Measurements from ENCODE around the gene DHX16. TPM values are rescaled to one million over a fixed set of nuclear protein-coding genes. Genes with fewer than 3 reads are reported as not detected.

The DHX16 gene
- polyA plus RNA-seq, 4 donors, result 35.9 to 44.1 (median 40.8) TPM

DNA sequence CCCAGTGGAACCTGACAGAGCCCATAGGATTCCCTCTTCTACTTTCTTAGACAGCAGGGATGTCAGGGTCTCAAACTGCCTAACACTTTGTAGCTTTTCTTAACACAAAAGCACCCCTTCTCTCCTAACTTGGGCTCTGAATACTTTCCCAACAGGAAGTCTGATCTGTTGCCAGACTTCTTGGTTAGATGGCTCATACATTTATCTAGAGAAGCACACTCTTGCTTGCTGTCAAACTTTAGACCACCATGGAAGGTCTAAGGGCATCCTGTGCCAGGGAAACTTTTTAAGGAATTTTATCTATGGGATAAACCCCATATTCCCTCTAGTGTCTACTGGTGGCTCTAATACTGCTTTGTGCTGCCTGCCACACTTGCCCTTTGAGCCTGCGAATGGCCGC is 29.1 kb downstream of the DHX16 start:
- DNase-seq (ENCODE audit: low read depth in 4 of 4, low spot score in 3 of 4), result no peak

- DNase-seq (ENCODE audit: low read depth in 4 of 4, low spot score in 3 of 4), result no peak
These were observed 31.8 kb downstream of the DHX16 start for GRCh38 chr6:30641048-30641447.

DNA sequence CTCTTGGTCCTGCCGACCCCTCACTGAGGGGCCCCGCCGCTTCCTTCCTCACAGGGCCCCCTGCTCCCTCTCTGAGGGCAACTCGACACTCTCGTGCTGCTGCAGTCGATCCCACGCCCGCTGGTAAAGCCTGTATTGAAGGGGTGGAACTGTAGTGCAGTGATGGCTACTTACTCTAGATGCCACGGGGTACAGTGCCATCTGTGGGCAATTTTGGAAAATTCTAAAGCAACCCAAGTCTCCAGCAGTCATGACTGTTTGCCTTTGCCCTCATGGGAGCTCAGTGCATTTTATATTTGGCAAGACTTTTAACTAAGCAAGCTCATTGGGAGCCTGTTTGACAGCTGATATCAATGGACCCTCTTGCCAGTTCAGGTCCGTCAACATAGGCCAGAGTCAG is 32.3 kb downstream of the DHX16 start:
- no peak for DNase-seq (ENCODE audit: low read depth in 4 of 4, low spot score in 3 of 4)

DNA sequence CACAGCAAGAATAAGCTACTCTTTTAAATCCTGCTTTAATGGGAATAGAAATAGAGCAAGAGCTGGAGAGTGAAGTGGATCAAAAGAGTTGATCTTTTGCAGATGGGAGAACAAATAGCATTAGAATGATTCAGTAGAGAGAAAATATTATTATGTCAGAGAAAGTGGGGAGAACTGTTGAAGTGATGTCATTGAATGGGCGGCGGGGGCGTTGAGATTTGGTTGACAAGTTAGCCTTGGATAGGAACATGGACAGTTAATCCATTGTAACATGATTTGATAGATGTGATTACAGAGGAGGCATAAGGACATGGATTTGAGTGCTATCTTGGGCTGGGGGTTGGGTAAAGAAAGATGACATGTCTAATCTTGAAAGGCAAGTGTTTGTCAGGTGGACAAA is 37.0 kb downstream of the DHX16 start:
- DNase-seq (ENCODE audit: low read depth in 4 of 4, low spot score in 3 of 4), result no peak

DNA sequence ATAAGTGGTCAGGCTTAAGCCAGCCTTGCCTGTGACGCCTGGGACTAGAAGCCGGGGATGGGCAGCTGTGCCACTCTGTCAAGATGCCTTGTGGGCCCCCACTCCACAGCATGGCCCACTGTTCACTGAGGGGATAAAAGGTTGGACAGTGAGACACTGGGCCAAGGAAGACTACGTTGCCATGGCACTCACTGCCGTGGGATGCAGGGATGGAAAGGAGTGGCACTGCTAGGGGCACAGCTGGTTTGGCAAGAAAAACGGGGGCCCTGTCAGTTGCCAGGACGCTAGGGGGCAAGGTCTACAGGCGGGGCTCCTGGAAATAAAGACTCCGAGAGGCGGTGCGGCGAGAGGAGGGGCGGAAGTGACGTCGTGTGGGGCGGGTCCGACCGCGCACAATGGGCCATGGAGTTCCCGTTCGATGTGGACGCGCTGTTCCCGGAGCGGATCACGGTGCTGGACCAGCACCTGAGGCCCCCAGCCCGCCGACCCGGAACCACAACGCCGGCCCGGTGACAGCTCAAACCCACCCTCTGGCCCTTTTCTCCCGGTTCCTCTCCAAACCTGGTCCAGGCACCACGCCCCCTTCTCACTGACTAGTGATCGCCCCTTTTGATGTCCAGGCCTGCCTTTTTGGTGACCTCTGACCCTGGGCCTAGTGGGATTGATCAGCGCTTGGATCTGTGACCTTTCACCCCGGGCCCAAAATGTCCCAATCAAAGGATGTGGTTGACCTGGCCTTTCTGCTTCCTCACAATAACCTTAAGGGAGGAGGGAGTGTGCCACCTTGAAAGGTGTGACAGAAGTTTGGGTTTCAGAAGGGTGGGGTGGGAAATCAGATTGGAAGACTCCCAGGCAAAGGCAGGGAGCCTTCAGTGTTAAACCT is 46.1 kb downstream of the DHX16 start, which contains the start of gene ATAT1:
Gene ATAT1, plus strand, starts transcription at position 391 of the 883 bp plus-strand sequence.
- DNase-seq (ENCODE audit: low read depth in 4 of 4, low spot score in 3 of 4), result peak in 1 of 4 donors; percentile 73

- no peak for DNase-seq (ENCODE audit: low read depth in 4 of 4, low spot score in 3 of 4)
These were observed 47.3 kb downstream of the DHX16 start for GRCh38 chr6:30625511-30625910.

GRCh38 chr6:30619561-30619960 is 53.2 kb downstream of the DHX16 start:
- no peak for DNase-seq (ENCODE audit: low read depth in 4 of 4, low spot score in 3 of 4)

GRCh38 chr6:30618270-30618797 is 54.5 kb downstream of the DHX16 start:
- DNase-seq (ENCODE audit: low read depth in 4 of 4, low spot score in 3 of 4), result no peak

DNA sequence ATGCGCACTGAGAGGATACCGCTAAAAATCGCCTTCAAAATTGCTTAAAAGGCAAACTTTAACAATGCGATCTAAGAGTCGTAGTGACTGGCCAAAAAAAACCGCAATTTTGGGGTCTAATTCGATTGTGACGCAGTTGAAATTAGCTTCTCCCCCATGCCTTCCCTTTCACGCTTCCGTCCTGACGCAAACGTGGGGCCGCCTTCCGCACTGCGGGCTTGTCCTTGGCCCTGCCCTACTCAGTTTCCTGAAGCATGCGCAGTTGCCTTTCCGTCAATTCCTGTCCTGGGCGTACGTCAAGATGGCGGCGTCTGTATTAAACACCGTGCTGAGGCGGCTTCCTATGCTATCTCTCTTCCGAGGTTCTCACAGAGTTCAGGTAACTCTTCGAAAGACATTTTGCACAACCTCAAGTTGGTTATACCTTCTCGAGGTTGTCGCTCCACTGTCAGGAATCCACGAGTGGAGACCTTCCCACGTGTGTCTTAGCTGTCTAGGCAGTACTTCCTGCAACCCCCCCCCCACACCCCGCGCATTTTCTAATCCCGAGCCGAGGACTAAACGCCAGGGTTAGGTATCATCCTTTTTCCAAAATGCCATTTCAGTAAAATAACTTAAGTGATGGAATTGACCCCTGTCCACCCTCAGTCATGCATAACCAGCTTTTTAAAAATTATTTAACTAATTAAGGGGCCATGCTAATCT is 55.1 kb downstream of the DHX16 start, which contains the start of gene MRPS18B:
Gene MRPS18B, plus strand, starts transcription at position 276 of the 705 bp plus-strand sequence. Its CDS starts 26 bp downstream, at position 302.
- DNase-seq (ENCODE audit: low read depth in 4 of 4, low spot score in 3 of 4), result peak; percentile 97 to 100 (median 98)

DNA sequence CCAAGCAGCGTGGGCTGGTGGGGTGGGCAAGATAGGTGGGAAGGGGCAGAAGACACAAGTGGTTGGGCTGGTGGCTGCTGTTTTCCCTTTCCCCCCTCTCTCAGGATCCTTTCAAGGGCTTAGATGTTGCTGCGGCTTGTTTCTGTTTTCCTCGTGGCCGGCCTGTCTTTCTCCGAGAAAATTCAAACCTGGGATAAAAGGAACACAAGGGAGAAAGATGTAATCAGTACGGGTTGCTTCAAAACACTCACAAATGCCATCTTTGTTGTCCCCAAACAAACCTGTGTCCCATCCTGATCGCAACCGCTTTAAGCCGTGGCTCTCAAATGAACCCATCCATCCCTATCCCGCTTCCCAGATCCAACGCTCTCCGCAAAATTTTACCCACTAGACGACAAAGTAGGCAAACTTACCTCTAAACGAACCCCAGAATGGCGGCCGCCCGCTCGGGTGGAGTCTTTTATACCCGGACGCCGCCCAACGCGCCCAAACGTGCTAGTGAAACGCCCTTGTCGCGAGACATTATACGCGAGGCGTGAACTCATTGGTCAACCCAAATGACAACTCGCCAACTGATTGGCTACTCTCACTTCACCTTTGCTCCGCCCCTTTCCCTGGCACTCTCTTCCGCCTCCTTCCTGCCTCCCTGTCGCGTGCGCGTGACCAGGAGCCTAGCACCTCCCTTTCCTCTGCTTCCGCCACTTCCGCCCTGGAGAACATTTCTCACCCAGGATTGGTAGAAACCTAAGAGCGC is 55.8 kb downstream of the DHX16 start, which contains the start of gene PPP1R10:
Gene PPP1R10, minus strand, starts transcription at position 433 of the 754 bp plus-strand sequence. CDS start 7,299 bp downstream, outside the sequence.
- peak in 3 of 4 donors; percentile 100 for DNase-seq (ENCODE audit: low read depth in 4 of 4, low spot score in 3 of 4)

GRCh38 chr6:30615958-30616810 is 56.6 kb downstream of the DHX16 start:
- DNase-seq (ENCODE audit: low read depth in 4 of 4, low spot score in 3 of 4), result no peak

- DNase-seq (ENCODE audit: low read depth in 4 of 4, low spot score in 3 of 4), result peak in 1 of 4 donors; percentile 74
These were observed 57.4 kb downstream of the DHX16 start for GRCh38 chr6:30615219-30615957.

DNA sequence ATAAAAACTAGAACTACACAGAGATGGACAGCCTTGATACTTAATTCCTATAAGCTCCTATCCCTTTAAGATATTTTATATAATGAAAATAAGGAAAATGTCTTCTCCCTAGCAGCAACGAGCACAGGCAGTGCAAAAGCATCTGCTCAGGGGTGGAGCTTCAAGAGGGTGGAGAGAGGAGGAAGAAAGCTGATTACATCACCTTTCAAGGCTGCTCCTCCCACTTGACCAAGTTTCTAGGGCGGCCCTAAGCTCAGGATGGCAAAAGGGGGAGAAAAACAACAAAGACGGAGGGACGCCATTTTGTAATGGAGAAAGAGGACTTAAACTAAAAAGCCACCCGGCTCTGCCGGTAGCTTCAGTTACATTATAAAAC is 58.0 kb downstream of the DHX16 start:
- peak; percentile 88 to 98 (median 97) for DNase-seq (ENCODE audit: low read depth in 4 of 4, low spot score in 3 of 4)

GRCh38 chr6:30614044-30614842 is 58.6 kb downstream of the DHX16 start:
- DNase-seq (ENCODE audit: low read depth in 4 of 4, low spot score in 3 of 4), result no peak

- no peak for DNase-seq (ENCODE audit: low read depth in 4 of 4, low spot score in 3 of 4)
These were observed 59.4 kb downstream of the DHX16 start for GRCh38 chr6:30613251-30614043.

DNA sequence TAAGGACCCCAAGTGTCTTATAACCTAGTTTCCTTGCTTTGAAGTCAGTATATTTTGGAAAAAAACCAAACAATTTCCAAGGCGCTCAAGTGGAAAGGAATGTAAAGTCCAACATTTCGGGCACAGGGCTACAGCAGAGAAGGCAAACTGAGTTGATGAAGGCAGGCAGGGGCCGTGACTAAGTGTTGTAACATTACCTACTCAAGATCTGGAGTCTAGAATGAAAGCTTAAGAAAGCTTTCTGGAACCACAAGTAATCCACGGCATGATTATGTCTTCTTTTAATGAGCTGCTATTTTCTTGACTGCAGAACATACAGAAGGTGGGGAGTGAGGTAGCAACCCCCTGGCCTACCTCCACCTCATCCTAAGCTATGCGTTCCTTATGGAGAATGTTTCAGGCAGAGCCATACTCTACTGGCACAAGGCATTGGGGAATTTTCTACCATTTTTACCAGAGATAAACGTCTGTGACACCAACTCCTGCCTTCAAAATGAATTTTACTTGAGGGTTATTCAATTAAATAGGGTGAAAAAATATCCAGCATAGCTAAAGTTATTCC is 60.0 kb downstream of the DHX16 start:
- DNase-seq (ENCODE audit: low read depth in 4 of 4, low spot score in 3 of 4), result no peak

GRCh38 chr6:30612213-30612612 is 60.6 kb downstream of the DHX16 start:
- no peak for DNase-seq (ENCODE audit: low read depth in 4 of 4, low spot score in 3 of 4)
